Neural cell (in vitro differentiated cells): ENCODE results near the gene ATP5PD. TPM values are rescaled to one million over a fixed set of nuclear protein-coding genes. Genes with fewer than 3 reads are reported as not detected.

Experiments
- H2AFZ ChIP-seq: fragments of 200-600, 300-800 bp; sonication (generic), shearing (Covaris generic); 2 replicates; pipeline ENCODE4 v1.6.0; 2014; ENCODE audit warnings: low read depth, mild to moderate bottlenecking, antibody characterized with exemption, low read length, moderate library complexity
- H3F3A ChIP-seq: fragments of 200-600 bp; shearing (Covaris generic); 2 replicates; pipeline ENCODE4 v1.6.1; 2016; ENCODE audit warnings: mild to moderate bottlenecking, moderate library complexity, mixed read lengths, antibody characterized with exemption, low read length; ENCODE audit not compliant: insufficient read depth, poor library complexity, severe bottlenecking
- H3K27ac ChIP-seq: fragments of 200-600, 300-800 bp; sonication (generic), shearing (Covaris generic); 2 replicates; pipeline ENCODE4 v1.5.1; 2014; ENCODE audit warnings: mild to moderate bottlenecking, low read length, moderate library complexity
- H3K27me3 ChIP-seq: fragments of 300-800, 200-600 bp; sonication (generic), shearing (Covaris generic); 2 replicates; pipeline ENCODE4 v1.6.0; 2014; ENCODE audit warnings: mild to moderate bottlenecking, low read depth, low read length, moderate library complexity; ENCODE audit not compliant: insufficient read depth
- H3K36me3 ChIP-seq: fragments of 300-800, 200-600 bp; sonication (generic), shearing (Covaris generic); 2 replicates; pipeline ENCODE4 v1.5.1; 2014; ENCODE audit warnings: mild to moderate bottlenecking, antibody characterized with exemption, low read length, moderate library complexity; ENCODE audit not compliant: insufficient read depth
- H3K4me2 ChIP-seq: fragments of 300-800, 200-600 bp; sonication (generic), shearing (Covaris generic); 2 replicates; pipeline ENCODE4 v1.6.0; 2014; ENCODE audit warnings: mild to moderate bottlenecking, low read length
- H3K4me3 ChIP-seq: fragments of 300-800, 200-600 bp; sonication (generic), shearing (Covaris generic); 2 replicates; pipeline ENCODE4 v1.5.1; 2014; ENCODE audit warnings: mild to moderate bottlenecking, low read length, moderate library complexity
- H3K79me2 ChIP-seq: fragments of 200-600 bp; shearing (Covaris generic); replicated peaks from 2 replicates; pipeline ENCODE4 v1.6.0; 2014; ENCODE audit warnings: mild to moderate bottlenecking, low read length, moderate library complexity; ENCODE audit not compliant: insufficient read depth
- H3K9ac ChIP-seq: fragments of 300-800, 200-600 bp; sonication (generic), shearing (Covaris generic); 2 replicates; pipeline ENCODE4 v1.6.1; 2016; ENCODE audit warnings: mild to moderate bottlenecking, low read length, mixed read lengths
- H3K9me2 ChIP-seq: fragments of 200-600 bp; shearing (Covaris generic); 2 replicates; pipeline ENCODE4 v1.6.1; 2016; ENCODE audit warnings: mild to moderate bottlenecking, low read length, mixed read lengths; ENCODE audit not compliant: insufficient read depth
- H3K9me3 ChIP-seq: fragments of 200-600, 300-800 bp; sonication (generic), shearing (Covaris generic); 2 replicates; pipeline ENCODE4 v1.6.1; 2016; ENCODE audit warnings: mild to moderate bottlenecking, mixed run types, low read length, moderate library complexity, mixed read lengths
- H4K20me1 ChIP-seq: fragments of 200-600 bp; shearing (Covaris generic); 2 replicates; pipeline ENCODE4 v1.6.1; 2016; ENCODE audit warnings: mild to moderate bottlenecking, mixed run types; ENCODE audit not compliant: insufficient read depth
- CTCF ChIP-seq: fragments of 450-650 bp; IDR thresholded peaks from 2 replicates; pipeline ENCODE4 v1.5.1; 2014; ENCODE audit warnings: antibody characterized with exemption, mild to moderate bottlenecking, moderate library complexity; ENCODE audit not compliant: poor library complexity, severe bottlenecking
- EP300 ChIP-seq: fragments of 450-650 bp; conservative IDR thresholded peaks from 2 replicates; pipeline ENCODE4 v1.6.1; 2014; ENCODE audit warnings: antibody characterized with exemption, mild to moderate bottlenecking, moderate library complexity; ENCODE audit not compliant: poor library complexity, severe bottlenecking
- EZH2 ChIP-seq: fragments of 200-600, 300-800 bp; shearing (Covaris generic), sonication (generic); IDR thresholded peaks from 2 replicates; pipeline ENCODE4 v1.6.1; 2014; ENCODE audit warnings: antibody characterized with exemption, low read length, borderline replicate concordance, mild to moderate bottlenecking; ENCODE audit not compliant: insufficient read depth, poor library complexity, severe bottlenecking
- MXI1 ChIP-seq: fragments of 450-650 bp; conservative IDR thresholded peaks from 2 replicates; pipeline ENCODE4 v1.6.1; 2014; ENCODE audit warnings: antibody characterized with exemption, mild to moderate bottlenecking; ENCODE audit not compliant: poor library complexity, severe bottlenecking
- POLR2AphosphoS5 ChIP-seq: IDR thresholded peaks from 2 replicates; pipeline ENCODE4 v1.6.1; 2012
- RAD21 ChIP-seq: fragments of 450-650 bp; conservative IDR thresholded peaks from 2 replicates; pipeline ENCODE4 v1.6.1; 2014; ENCODE audit warnings: antibody characterized with exemption, mild to moderate bottlenecking, moderate library complexity
- REST ChIP-seq: IDR thresholded peaks from 2 replicates; pipeline ENCODE4 v1.6.1; 2012; ENCODE audit warnings: borderline replicate concordance
- SMC3 ChIP-seq: fragments of 450-650 bp; conservative IDR thresholded peaks from 2 replicates; pipeline ENCODE4 v1.6.1; 2014; ENCODE audit warnings: antibody characterized with exemption, mild to moderate bottlenecking, moderate library complexity; ENCODE audit not compliant: poor library complexity
- TAF1 ChIP-seq: IDR thresholded peaks from 2 replicates; pipeline ENCODE4 v1.6.1; 2012; ENCODE audit warnings: low read depth
- polyA plus RNA-seq: library from polyadenylated mRNA; depleted of rRNA; stranded (reverse); fragments of >200 nt; gene quantifications from 2 replicates; pipeline ENCODE4 v1.2.3, GENCODE V29; 2014

Gene ATP5PD
- polyA plus RNA-seq, 1 donor from 2014 or later, result 517 TPM

DNA sequence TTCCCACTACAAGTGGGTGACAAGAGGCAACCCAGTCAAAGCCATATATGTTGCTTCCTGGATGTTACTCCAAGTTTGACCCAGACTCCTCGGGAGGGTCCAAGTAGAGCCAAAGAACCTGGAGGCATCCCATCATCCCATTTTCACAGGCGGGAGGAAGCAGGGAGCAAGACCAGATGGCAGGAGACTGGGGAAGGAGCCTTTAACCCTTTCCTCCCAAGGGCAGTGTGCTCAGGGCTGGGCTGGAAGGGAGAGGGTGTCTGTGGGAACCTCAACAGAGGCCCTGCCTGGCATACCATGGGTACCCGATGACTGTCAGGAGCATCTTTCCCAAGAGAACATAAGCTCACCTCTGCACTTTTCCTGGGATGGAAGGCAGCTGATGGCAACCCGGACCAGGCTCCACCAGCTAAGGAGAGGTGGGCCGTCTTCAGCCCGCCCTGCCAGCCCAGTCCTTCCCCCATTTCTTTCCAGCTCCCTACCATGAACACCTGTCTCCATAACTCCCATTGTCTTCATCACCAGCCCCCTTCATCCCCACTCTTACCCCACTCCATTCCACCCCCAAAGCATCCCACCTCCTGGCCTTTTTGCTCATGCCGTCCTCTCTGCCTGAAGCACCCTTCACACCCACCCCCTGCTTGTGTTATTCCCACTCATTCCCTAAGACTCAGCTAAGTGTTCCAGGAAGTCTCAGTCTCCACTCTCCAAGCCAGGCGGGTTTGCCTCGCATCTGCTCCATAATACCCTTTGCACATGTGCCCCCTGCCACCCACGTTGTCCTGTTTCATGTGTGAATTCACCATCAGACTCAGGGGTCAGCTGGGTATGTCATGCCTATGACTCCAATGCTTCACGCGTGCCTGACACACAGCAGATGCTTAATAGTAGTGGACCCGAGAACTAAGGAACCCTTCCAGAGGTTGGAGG, 35.1 kb upstream of the ATP5PD start:
- Histone ChIP-seq H3K4me3 (no peak overlapping the region), H3K9me3 (no peaks in the 10 kb centered on the region), H3K4me2 (no peak overlapping the region), H3K9ac (no peak overlapping the region), H3F3A (no peaks in the 10 kb centered on the region), H3K27me3 (no peaks in the 10 kb centered on the region), H3K36me3 (no peaks in the 10 kb centered on the region), H2AFZ (no peak overlapping the region), H3K79me2 (no peaks in the 10 kb centered on the region), H4K20me1 (no peaks in the 10 kb centered on the region), H3K9me2 (no peaks in the 10 kb centered on the region), H3K27ac (no peak overlapping the region)
- TF ChIP-seq CTCF (no peak), REST (no peak), RAD21 (no peak), MXI1 (no peak), POLR2AphosphoS5 (no peak), TAF1 (no peak), SMC3 (no peak), EP300 (no peak), EZH2 (no peak)

DNA sequence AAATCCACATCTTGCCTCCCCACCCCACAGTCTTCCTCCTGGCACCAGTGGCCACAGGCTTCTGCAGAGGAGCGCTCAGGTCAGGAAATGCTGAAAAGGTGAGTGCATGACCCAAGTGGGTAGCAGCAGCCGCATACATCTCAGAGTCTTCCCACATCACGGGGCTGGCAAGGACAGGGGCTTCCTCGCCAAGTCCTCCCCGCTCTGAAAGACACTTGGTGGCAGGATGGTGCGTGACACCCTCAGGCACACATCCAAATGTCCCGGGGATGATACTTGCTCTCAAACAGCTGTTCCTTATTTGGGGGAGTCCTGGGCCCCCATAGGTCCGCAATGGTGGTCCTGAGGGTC, 32.2 kb upstream of the ATP5PD start:
- no peak overlapping the region for H3K4me2 ChIP-seq
- TF ChIP-seq TAF1 (no peak), REST (no peak), POLR2AphosphoS5 (no peak), EP300 (no peak), CTCF (no peak), EZH2 (no peak), RAD21 (no peak), SMC3 (no peak), MXI1 (no peak)
- no peak overlapping the region for H3K9ac ChIP-seq
- no peak overlapping the region for H2AFZ ChIP-seq
- no peaks in the 10 kb centered on the region for H3K79me2 ChIP-seq
- H3F3A ChIP-seq, result no peaks in the 10 kb centered on the region
- H3K27ac ChIP-seq, result no peak overlapping the region
- H4K20me1 ChIP-seq, result no peaks in the 10 kb centered on the region
- no peak overlapping the region for H3K4me3 ChIP-seq
- H3K9me3 ChIP-seq, result no peaks in the 10 kb centered on the region
- no peaks in the 10 kb centered on the region for H3K36me3 ChIP-seq
- no peaks in the 10 kb centered on the region for H3K27me3 ChIP-seq
- H3K9me2 ChIP-seq, result no peaks in the 10 kb centered on the region
